SU-DHL-6 (cell line): ENCODE measurements around the gene TIRAP.
"Not testable (repeated sequence)": the region's sequence is repeated elsewhere in the genome, so short reads cannot be mapped to it uniquely, and the experiment has no call there.

Experiments
- H2AFZ ChIP-seq: fragments of 200-600 bp; sonication (generic); 2 replicates; pipeline ENCODE4 v1.6.1; 2014; ENCODE audit warnings: low read depth, mild to moderate bottlenecking, moderate library complexity, mixed read lengths, antibody characterized with exemption, low read length; ENCODE audit not compliant: severe bottlenecking
- H3F3A ChIP-seq: fragments of 200-600 bp; shearing (Covaris generic); 2 replicates; pipeline ENCODE4 v1.6.0; 2016; ENCODE audit warnings: antibody characterized with exemption, mild to moderate bottlenecking; ENCODE audit not compliant: insufficient read depth
- H3K27ac ChIP-seq: fragments of 200-600 bp; sonication (generic); 2 replicates; pipeline ENCODE4 v1.5.1; 2016; ENCODE audit warnings: low read depth, mild to moderate bottlenecking, low read length, moderate library complexity, mixed read lengths
- H3K27me3 ChIP-seq: fragments of 200-600 bp; sonication (generic), shearing (Covaris generic); 2 replicates; pipeline ENCODE4 v1.6.0; 2014; ENCODE audit warnings: mild to moderate bottlenecking, low read length
- H3K36me3 ChIP-seq: fragments of 200-600 bp; sonication (generic); 2 replicates; pipeline ENCODE4 v1.6.1; 2014; ENCODE audit warnings: mild to moderate bottlenecking, low read length, mixed read lengths
- H3K4me2 ChIP-seq: fragments of 300-600, 200-600 bp; shearing (Covaris generic), sonication (generic); 2 replicates; pipeline ENCODE4 v1.6.0; 2014; ENCODE audit warnings: low read length, low read depth, mild to moderate bottlenecking; ENCODE audit not compliant: poor library complexity, severe bottlenecking
- H3K4me3 ChIP-seq: fragments of 200-600 bp; sonication (generic); 2 replicates; pipeline ENCODE4 v1.5.1; 2014; ENCODE audit warnings: antibody characterized with exemption, low read length, mild to moderate bottlenecking, mixed read lengths; ENCODE audit not compliant: insufficient read depth, poor library complexity, severe bottlenecking
- H3K79me2 ChIP-seq: fragments of 200-600 bp; sonication (generic); 2 replicates; pipeline ENCODE4 v1.6.1; 2014; ENCODE audit warnings: mild to moderate bottlenecking, low read length, moderate library complexity; ENCODE audit not compliant: insufficient read depth
- H3K9ac ChIP-seq: fragments of 200-600 bp; sonication (generic); 2 replicates; pipeline ENCODE4 v1.7.0; 2014; ENCODE audit warnings: mild to moderate bottlenecking, low read length
- H3K9me2 ChIP-seq: fragments of 200-600 bp; sonication (generic); replicated peaks from 2 replicates; pipeline ENCODE4 v1.6.1; 2014; ENCODE audit warnings: low read length; ENCODE audit not compliant: insufficient read depth
- H3K9me3 ChIP-seq: fragments of 200-600 bp; sonication (generic); 2 replicates; pipeline ENCODE4 v1.6.1; 2014; ENCODE audit warnings: low read length, mixed read lengths; ENCODE audit not compliant: insufficient read depth
- H4K20me1 ChIP-seq: fragments of 200-600 bp; sonication (generic); 2 replicates; pipeline ENCODE4 v1.6.1; 2014; ENCODE audit warnings: low read depth, mild to moderate bottlenecking, antibody characterized with exemption, low read length, moderate library complexity, mixed read lengths
- EZH2phosphoT487 ChIP-seq: fragments of 200-600 bp; sonication (generic), shearing (Covaris generic); conservative IDR thresholded peaks from 2 replicates; pipeline ENCODE4 v1.6.1; 2018; ENCODE audit warnings: mild to moderate bottlenecking, antibody characterized with exemption, low read length, moderate library complexity, mixed read lengths
- TF ChIP-seq, protein P1 (sequence below): fragments of 200-600 bp; sonication (generic); IDR thresholded peaks from one replicate; pipeline ENCODE4 v1.5.1; 2017; ENCODE audit warnings: antibody characterized with exemption, mild to moderate bottlenecking, low read length, moderate library complexity; ENCODE audit not compliant: insufficient read depth, poor library complexity, severe bottlenecking

The TIRAP gene

DNA sequence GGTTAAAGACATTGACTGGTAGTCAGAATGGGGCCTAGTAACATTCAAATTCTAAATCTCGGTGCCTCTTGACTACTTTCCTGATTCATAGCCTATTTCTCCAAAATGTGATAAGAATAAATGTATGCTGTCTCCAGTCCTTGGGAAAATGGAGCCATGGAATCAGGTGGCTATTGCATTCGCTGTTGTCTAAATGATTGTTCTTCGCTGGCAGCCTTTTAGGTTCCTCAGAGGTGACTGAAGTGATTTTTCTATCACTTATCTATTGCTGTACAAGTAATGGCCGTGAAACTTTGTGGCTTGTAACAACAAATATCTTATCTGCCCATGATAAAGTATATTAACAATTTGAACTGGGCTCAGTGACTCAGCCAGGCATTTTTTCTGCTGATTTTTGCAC is 29.6 kb upstream of the TIRAP start:
- Histone ChIP-seq H3K9me3 (no peaks in the 10 kb centered on the region), H3K9me2 (no peaks in the 10 kb centered on the region), H3K27me3 (no peaks in the 10 kb centered on the region), H3K27ac (no peak overlapping the region), H3K79me2 (no peaks in the 10 kb centered on the region), H3K4me3 (no peak overlapping the region), H3K4me2 (no peak overlapping the region), H2AFZ (no peak overlapping the region), H3K9ac (no peak overlapping the region), H3F3A (no peaks in the 10 kb centered on the region), H3K36me3 (no peaks in the 10 kb centered on the region), H4K20me1 (no peaks in the 10 kb centered on the region)
- TF ChIP-seq, protein P1, sequence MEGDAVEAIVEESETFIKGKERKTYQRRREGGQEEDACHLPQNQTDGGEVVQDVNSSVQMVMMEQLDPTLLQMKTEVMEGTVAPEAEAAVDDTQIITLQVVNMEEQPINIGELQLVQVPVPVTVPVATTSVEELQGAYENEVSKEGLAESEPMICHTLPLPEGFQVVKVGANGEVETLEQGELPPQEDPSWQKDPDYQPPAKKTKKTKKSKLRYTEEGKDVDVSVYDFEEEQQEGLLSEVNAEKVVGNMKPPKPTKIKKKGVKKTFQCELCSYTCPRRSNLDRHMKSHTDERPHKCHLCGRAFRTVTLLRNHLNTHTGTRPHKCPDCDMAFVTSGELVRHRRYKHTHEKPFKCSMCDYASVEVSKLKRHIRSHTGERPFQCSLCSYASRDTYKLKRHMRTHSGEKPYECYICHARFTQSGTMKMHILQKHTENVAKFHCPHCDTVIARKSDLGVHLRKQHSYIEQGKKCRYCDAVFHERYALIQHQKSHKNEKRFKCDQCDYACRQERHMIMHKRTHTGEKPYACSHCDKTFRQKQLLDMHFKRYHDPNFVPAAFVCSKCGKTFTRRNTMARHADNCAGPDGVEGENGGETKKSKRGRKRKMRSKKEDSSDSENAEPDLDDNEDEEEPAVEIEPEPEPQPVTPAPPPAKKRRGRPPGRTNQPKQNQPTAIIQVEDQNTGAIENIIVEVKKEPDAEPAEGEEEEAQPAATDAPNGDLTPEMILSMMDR = no peak
- TF ChIP-seq EZH2phosphoT487 = no peak

DNA sequence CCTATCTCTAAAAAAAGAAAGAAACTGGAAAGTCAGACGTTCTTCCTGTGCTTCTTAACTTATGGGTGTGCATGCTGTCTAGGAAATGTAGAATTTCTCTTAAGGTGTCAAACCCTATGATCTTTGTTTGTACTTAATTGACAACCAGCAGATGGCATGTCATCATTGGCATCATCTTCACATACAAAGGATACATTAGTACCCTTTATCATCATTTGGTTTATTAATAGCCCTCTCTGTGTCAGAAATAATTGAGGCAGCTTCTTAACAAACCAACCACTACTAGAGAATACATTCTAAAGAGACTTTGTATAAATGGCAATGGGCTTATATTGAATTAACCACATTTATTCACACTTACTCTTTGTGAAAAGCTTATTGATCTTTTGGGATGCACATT is 28.1 kb upstream of the TIRAP start:
- TF ChIP-seq, protein P1 = no peak
- TF ChIP-seq EZH2phosphoT487 = no peak

DNA sequence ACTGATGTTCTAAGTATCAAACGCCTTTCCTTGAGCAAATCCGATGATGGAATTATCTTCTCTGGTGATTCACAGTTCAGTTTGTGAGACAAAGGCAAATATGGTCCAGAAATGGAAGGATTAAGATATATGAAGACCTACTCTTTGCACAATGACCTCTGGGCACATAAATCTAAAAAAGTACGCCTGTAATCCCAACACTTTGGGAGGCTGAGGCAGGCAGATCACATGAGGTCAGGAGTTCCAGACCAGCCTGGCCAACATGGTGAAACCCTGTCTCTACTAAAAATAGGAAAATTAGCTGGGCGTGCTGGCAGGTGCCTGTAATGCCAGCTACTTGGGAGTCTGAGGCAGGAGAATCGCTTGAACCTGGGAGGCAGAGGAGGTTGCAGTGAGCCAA is 27.4 kb upstream of the TIRAP start:
- not testable (repeated sequence) for H3K9me2 ChIP-seq, H2AFZ ChIP-seq, H3K36me3 ChIP-seq, H3K9ac ChIP-seq, H3K27me3 ChIP-seq, H3K4me3 ChIP-seq, H3K4me2 ChIP-seq, H4K20me1 ChIP-seq, H3K27ac ChIP-seq, H3K79me2 ChIP-seq, H3F3A ChIP-seq, H3K9me3 ChIP-seq

More for the DNA sequence above, 28.1 kb upstream of the TIRAP start:
- Histone ChIP-seq H3K79me2 (no peaks in the 10 kb centered on the region), H3K9me2 (no peaks in the 10 kb centered on the region), H4K20me1 (no peaks in the 10 kb centered on the region), H3K9me3 (no peaks in the 10 kb centered on the region), H3K4me3 (no peak overlapping the region), H3K36me3 (no peaks in the 10 kb centered on the region), H3K4me2 (no peak overlapping the region), H2AFZ (no peak overlapping the region), H3F3A (no peaks in the 10 kb centered on the region), H3K9ac (no peak overlapping the region), H3K27me3 (no peaks in the 10 kb centered on the region), H3K27ac (no peak overlapping the region)

DNA sequence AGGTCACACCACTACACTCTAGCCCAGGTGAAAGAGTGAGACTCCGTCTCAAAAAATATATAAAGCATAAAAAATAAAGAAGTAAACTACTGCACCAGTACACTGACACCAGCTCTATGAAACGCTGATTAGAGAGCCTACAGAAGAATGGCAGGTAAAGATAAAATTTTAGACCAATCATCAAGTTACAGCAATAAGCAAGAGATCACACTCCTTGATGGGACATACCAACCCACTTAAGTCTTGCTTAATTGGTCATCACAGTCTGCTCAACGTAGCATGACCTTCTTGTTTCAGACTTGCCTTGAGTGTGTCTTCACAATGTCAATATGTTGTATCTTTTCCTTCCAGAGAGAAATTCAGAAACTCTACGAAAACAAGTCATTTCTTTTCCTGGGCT is 26.7 kb upstream of the TIRAP start:
- no peak overlapping the region for H2AFZ ChIP-seq
- no peak overlapping the region for H3K27ac ChIP-seq
- no peaks in the 10 kb centered on the region for H3K27me3 ChIP-seq
- H3K4me2 ChIP-seq = no peak overlapping the region
- no peaks in the 10 kb centered on the region for H4K20me1 ChIP-seq
- no peak overlapping the region for H3K4me3 ChIP-seq
- TF ChIP-seq, protein P1 = no peak
- no peak for TF ChIP-seq EZH2phosphoT487
- H3K9ac ChIP-seq = no peak overlapping the region
- H3K36me3 ChIP-seq = no peaks in the 10 kb centered on the region
- H3F3A ChIP-seq = no peaks in the 10 kb centered on the region
- no peaks in the 10 kb centered on the region for H3K79me2 ChIP-seq
- no peaks in the 10 kb centered on the region for H3K9me2 ChIP-seq
- H3K9me3 ChIP-seq = no peaks in the 10 kb centered on the region
